ENCODE measurements around the gene COX4I2. TPM values are rescaled to one million over a fixed set of nuclear protein-coding genes. Genes with fewer than 3 reads are reported as not detected.

Gene COX4I2
- total RNA-seq, 1 donor from 2014 or later = 6.3 TPM

DNA sequence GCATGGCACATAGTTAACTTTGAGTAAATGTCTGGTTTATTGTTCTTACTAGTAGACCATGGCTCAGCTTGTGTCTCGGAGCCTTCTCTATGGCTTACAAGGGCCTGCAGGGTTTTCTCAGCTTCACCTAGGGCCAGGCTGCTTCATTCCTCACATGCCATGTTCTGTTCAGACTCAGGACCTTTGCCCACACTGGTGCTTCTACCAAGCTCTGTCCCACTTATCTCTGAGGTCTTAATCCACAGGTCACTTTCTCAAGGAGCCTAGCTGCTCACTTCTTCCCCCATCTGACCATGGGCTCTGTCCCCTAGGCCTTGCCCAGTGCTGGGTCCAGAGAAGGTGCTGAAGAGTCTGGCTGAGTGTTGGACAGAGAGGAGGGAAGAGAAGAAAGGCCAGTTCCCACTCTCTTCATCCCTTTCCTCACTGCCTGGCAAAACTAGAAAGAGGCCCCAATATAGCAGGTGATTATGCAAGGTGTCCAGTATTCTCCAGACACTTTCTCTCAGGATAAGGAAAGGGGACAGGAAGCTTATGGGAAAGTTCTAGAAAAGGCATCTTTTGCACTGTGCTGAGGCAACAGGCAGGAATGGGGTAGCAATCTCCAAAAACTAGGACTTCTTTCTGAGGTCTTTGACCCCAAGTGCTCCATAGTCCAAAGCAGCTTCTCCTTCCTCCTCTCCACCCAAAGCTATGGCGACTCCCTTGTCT, 40.0 kb downstream of the COX4I2 start:
- DNase-seq = no peak

DNA sequence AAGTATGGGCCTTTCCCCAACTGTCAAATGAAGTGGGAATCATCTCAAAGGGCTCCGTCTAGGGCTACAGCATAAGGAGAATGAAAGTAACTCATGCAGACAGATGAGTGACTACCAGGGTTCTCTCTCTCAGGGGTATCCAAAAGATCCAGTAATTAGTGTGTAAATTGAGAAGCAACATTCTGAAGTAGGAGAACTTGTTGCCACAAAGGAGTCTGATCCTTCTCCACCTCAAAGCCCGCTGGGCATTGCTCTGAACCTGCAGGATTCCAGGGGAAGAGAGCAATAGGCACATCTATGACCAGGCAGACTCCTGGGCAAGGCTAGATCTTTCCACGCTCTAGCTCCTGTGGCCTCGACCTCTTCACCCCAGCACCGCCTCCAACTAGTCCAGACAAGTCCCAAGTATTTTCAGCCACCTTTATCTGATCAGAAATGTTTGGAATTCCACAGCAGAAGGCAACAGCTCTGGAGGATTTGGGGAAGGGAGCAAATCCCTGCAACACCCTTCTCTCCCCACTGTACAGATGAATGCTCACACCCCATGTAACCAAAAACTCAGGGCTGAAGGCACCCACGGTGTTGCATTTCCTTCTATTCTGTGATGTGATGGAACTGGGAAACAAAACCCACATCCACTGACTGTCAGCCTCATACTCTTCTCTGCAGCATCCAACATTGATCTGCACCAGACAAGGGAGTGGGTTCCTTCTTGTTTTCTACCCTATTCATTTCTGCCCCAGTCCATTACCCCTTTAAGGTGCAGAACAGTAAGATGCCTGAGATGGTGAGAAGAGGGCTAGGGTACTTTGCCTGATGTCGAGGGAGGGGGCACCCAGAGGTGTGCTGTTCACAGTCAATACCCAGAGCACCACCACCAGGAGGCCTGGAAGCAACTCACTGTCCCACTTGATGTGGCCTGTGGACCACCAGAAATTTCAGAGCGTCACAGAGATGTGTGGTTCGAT, 41.0 kb downstream of the COX4I2 start:
- no peak for DNase-seq

DNA sequence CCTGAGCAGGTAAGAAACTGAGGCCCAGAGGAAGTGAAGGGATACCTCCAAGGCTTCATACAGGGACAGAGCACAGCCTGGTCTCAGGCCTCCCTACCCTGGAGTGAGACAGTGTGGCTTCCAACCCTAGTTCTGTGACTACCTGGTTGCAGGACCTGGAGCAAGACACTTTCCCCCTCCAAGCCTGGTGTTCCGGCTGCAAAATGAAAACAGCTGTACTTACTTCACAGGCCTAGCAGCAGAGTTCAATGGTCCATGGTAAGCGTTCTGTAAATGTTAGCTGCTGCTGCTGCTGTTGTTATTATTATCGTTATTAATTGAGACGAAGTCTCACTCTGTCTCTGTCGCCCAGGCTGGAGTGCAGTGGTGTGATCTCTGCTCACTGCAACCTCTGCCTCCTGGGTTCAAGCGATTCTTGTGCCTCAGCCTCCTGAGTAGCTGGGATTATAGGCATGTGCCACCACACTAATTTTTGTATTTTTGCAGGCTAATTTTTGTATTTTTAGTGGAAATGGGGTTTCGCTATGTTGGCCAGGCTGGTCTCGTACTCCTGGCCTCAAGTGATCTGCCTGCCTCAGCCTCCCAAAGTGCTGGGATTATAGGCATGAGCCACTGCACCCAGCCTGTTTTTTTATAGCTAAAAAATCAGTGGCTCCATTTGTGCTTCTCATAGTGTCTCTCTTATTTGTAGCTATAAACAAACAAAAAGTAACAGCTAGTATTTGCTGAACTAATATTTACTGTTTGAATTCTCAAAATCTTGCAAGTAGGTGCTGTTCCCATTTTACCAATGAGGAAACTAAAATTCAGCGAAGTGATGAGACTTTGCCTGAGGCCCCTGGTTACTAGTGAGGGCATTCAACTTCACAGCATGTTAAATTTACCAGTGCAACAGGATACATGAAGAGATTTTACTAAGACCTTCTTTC, 41.9 kb downstream of the COX4I2 start:
- no peak for DNase-seq

DNA sequence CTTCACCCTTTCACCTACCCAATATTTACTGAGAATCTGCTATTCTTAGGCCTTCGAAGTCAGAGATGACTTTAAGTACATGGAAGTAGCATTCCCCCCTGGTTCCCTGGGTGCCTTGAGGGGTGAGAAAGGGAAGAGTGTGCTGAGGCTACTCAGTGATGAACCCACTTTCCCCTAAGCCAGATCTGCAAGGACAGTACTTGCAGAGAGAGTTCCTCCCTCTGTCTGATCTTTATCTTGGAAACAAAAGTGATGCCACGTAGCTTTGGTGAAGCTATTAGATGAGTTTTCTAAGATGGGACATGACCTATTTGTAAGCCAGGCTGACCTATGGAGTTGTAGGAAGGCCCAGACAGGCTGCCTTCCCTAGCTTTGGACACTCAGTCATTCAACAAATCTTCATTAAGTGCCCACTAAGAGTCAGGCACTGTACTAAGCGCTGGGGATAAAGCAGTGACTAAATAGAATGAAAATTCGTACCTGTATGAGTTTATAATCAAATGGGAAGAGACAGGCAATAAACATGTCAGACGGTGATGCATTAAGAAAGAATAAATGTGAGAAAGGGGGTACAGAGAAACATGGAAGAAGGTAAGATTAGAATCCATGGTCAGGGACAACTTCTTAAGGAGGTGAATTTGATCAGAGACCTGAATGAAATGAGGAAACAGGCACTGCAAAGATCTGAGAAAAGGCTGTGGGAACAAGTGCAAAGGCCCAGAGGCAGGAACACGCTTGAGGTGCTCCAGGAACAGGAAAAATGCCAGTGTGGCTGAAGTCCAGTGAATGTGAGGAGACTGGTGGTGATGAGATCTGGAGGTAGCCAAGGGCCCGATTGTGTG, 42.8 kb downstream of the COX4I2 start:
- no peak for DNase-seq

DNA sequence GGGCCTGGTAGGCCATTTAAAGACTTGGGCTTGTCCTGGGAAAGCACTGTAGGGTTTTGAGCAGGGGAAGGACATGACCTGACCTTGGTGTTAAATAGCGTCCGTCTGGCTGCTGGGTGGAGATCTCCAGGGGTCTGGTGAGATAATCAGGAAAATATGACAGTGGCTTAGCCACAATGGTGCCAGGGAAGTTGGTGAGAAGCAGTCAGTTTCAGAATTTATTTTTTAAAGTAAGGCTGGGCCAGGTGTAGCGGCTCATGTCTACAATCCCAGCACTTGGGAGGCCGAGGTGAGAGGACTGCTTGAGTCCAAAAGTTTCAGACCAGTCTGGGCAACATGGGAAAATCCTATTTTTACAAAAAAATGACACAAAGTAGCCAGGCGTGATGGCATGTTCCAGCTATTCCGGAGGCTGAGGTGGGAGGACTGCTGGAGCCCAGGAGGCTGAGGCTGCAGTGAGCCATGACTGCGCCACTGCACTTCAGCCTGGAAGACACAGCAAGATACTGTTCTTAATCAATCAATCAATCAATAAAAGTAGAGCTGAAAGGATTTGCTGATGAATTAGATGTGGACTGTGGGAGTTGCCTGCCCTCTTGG, 43.5 kb downstream of the COX4I2 start:
- no peak for DNase-seq

DNA sequence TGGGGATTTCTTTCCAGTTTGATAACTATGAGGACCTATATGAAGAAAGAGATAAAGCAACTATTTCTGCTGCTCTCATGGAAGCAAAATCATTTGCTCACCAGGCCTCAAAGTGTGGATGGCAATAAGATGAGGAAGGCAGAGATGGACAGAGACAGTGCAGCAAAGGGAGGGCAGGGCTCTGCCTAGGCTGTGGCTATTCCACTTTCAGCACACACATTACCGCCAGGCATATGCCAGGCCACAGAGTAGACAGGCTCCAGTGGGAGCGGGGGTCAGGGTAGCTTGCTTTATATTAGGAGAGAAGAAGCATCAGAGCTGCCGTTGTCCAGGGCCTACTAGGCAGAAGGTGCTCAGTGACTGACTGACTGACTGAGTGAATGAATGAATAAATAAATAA, 44.1 kb downstream of the COX4I2 start:
- DNase-seq = no peak

DNA sequence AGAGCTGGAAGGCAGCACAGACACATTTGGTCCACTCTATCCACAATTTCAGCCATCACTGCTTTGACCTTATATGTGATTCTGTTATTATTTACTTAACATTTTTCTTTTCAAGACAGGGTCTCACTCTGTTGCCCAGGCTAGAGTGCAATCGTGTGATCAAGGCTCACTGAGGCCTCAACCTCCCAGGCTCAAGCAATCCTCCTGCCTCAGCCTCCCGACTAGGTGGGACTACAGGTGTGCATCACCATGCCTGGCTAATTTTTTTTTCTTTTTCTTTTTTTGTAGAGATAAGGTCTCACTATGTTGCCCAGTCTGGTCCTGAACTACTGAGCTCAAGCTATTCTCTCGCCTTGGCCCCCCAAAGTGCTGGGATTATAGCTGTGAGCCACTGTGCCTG, 44.6 kb downstream of the COX4I2 start:
- DNase-seq = no peak

DNA sequence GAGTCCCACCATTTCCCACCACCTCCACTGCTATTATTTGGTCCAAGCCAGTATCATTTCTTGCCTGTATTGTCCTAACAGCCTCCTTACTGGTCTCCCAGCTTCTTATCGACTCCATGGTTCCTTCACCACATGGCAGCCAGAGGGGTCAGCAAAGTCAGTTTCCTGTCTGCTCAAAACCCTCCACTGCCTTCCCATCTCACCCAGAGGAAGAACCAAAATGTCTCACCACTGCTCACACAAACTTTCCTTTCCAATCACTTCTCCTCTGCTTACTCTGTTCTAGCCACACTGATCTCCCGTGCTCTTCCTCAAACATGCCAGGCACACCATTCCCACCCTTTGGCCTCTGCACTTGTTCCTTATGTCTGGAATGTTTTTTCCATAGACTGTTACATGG, 45.2 kb downstream of the COX4I2 start:
- DNase-seq = no peak

DNA sequence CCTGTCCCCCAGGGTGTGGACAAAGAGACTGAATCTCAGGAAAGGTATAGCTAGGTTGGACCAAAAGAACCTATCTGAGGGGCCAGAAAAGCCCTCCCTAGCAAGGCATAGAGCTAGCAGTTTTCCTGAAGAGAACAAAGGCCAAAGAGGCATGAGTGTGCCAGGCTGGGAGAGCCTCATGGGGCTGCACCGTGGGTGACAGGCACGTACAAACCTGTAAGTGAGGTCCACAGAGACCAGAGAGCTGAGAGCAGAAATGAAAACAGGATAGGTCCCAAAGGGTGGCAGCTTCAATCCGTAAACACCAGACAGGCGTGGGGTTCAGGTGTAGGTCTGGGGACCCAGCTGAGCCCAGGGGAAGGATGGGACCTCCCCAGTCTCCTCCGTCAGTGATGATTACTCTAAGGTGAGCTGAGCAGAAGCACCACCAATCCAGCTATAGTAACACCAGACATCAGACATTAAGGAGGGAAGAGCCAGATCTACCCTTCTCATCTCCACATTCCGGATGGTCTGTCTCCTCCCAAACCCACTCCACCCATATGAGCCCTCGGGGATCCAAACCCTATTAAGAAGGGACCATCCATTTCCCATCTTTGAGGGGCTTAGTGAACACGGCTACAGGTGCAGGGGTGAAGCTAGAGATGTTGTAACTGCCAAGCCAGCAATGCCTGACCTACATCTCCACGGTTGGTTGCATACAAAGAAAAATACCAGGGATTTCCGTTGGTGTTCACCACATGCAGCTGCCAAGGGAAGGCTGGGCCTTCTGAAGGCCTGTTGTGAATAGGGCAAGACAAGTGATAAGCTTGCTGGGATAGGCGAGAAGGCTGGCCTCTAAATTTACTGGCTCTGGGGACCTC, 46.7 kb downstream of the COX4I2 start:
- no peak for DNase-seq

DNA sequence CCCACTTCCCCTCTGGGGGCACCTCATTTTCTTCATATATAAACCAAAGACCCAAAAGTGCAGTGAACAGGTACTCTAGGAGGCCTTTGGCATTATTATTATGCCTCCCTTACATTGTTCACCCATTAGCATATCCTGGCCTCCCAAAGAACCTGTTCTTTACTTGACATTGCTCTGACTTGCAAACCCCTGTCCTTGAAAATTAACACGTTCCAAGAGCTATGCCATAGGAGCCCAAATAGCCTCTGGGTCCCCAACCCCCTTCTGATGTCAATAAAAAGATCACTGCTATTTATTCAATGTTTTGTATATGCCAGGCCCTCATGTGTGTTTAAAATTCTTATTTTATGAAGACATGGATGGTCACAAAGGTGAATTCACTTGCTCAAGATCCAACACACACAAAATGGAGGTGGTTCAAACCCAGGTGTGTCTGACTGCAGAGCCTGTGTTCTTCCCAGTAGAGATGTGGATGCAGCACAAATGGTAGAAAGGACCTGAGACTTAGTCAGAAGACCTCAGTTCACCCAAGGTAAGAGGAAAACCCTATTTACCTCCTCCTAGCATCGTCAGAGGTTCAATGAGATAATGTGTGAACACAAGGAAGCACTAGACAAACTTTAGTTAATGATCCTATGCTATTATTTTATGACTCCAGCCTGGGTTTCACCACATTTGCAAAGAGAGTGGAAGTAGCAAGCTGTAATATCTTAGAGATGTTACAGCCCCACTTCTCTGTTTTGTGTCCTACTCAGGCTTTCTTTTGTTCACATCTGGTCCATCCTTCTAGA, 48.3 kb downstream of the COX4I2 start:
- DNase-seq = no peak

DNA sequence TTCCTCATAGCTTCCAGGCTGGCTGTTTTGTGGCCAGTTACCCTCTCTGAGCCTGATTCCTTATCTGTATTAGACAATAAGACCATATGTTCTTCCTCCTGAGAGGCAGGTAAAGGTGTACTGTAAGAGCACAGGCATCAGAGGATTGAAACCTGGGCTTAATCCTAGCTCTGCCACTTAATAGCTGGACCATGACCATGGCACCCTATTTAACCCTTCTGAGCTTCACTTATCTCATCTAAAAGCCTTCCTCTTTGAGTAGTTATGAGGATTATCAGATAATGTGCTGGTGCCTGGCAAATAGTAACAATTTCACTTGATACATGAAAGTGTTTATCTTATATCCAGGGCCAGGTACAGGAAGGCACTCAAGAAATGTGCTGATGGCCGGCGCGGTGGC, 50.1 kb downstream of the COX4I2 start:
- DNase-seq = no peak

DNA sequence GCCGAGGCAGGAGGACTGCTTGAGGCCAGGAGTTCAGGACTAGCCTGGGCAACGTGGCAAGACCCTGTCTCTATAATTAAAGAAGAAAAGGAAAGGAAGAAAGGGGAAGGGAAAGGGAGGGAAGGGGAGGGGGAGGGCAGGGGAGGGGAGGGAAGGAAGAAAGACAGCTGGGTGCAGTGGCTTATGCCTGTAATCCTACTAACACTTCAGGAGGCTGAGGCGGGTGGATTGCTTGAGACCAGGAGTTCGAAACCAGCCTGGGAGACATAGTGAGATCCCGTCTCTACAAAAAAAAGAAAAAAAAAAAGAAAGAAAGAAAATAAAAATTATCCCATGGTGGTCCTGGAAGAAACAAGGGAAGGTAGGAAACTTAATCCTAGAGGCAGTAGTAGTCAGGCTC, 51.4 kb downstream of the COX4I2 start:
- no peak for DNase-seq

DNA sequence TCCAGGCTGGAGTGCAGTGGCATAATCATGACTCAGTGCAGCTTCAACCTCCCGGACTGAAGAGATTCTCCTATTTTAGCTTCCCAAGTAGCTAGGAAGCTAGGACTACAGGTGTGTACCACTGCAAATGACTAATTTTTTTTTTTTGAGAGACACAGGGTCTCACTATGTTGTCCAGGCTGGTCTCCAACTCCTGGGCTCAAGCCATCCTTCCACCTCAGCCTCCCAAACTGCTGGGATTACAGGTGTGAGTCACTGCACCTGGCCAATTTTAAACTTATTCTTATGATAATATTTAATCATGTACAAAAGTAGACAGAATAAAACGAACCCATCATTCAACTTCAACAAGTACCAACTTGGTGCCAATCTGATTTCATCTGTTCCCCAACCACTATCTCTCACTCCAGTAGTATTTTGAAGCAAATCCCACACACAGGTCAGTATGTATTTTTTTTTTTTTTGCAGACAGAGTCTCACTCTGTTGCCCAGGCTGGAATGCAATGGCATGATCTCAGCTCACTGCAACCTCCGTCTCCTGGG, 52.5 kb downstream of the COX4I2 start:
- no peak for DNase-seq

DNA sequence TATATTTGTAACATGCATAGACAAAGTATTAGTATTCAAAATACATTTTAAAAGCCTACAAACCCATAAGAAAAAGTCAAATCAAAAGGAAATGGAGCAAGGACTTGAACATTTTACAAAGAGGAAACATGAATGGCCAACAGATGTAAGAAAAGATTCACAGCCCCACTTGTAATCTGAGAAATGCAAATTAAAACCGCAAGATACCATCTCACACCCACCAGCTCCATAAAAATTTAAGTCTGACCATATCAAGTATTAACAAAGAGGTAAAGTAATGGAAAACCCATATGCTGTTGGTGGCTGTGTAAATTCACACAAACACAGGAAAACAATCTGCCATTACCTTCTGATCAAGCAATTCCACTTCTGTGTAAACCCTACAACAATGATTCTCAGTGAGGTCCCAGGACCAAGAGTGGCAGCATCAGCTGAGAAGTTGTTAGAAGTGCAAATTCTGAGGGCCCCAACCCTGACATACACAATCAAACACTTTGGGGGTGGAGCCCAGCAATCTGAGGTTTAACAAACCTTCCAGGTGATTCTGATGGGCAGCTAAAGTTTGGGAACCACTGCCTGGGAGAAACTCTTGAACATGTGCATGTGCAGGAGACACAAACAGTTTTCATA, 54.0 kb downstream of the COX4I2 start:
- no peak for DNase-seq

DNA sequence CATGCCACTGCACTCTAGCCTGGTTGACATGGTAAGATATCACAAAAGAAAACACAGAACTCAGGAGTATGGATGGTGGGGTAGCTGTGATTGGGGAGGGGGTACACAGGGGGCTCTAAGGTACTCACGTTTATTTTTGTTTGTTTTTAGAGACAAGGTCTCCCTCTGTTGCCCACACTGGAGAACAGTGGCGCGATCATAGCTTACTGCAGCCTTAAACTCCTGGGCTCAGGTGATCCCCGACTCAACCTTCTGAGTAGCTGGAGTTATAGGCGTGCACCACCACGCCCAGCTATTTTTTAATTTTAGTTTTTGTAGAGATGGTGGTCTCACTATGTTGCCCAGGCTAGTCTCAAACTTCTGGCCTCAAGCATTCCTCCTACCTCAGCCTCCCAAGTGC, 55.7 kb downstream of the COX4I2 start:
- DNase-seq = no peak

DNA sequence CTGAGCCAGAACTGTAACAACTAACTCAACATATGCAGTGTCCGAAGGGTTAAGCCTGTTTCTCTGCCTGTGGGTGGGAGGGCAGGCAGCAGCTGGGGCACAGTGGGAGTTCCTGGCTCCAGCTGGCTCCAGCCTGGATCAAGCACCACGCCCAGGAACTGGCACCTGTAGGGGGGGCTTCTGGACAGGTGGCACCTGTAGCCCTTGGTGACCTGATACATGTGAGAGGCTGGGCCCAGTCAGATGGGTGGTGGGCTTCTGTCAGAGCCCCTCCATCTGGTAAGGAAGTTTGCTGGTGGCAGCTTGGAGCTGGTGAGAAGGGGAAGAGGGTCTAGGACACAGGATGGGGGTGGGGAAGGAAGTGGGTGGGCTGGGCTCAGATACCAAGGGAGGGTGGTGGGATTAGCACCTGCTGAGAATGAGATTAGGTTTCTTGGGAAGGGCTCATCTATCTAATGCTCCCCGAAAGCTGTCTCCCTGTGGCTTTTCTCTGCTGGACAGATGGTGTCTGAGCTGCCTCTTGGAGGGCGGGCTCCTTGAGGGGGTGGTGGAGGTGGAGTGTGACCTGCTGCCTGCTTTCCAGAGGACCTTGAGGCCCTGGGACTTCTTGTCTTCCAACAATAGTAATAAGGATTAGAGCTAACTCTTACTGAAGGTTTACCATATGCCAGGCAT, 56.4 kb downstream of the COX4I2 start:
- DNase-seq = peak; percentile 79
